ENCODE measurements around the gene PFDN1. TPM values are rescaled to one million over a fixed set of nuclear protein-coding genes. Genes with fewer than 3 reads are reported as not detected.
A peak's percentile ranks its signal among the peaks of the same experiment; 100 is the strongest.

Gene PFDN1
- total and polyA plus RNA-seq, 9 of the 15 experiments (the other 6 are each of a cell fraction or from before 2014, with no cell fraction given) = 45.5 to 215 (median 78.0) TPM

- no peaks in the 10 kb centered on the region for H3K4me1 ChIP-seq (replicated peaks in 1 of 2; ENCODE audit: control insufficient read depth in 2 of 2, insufficient read depth in 2 of 2, low read length in 2 of 2)
- in situ Hi-C loops (cut with MboI) = no loop called here
- no peak overlapping the region for H3K4me2 ChIP-seq (ENCODE audit: insufficient read depth, low read length)
- no peak overlapping the region for H2AFZ ChIP-seq (ENCODE audit: low read depth, low read length)
- 11% methylated on average over 1 of the region's 1 CpG for WGBS (ENCODE audit: insufficient coverage, low coverage, missing lambda C conversion rate)
- POLR2A ChIA-PET = interaction anchor here (1.0 to 1.4 kb wide), 3 partner anchors 11 to 13 kb away, joined by 3 to 5 read pairs (median 4); no protein-coding TSS in a partner anchor
- H3K9ac ChIP-seq (ENCODE audit: insufficient read depth in 1 of 2, low read depth in 2 of 2, low read length in 2 of 2) = no peak overlapping the region
- TF ChIP-seq CEBPB (tag; IDR thresholded peaks at IDR 0.05) (no peak), EGR1 (conservative IDR thresholded peaks at IDR 0.05) (peak; percentile 34; the same call in 1 of the 2 replicates)
- ATAC-seq = peak; percentile 27; the same call in 1 of the 3 replicates
- CTCF ChIA-PET (ENCODE audit: low intra/inter-chr PET ratio) = no interaction called here
- H3K27me3 ChIP-seq (ENCODE audit: control insufficient read depth in 2 of 2, insufficient read depth in 2 of 2, low read length in 2 of 2) = peaks cover 0 to 4% of the 10 kb centered on the region in 2 experiments; a peak in 3 of 5 replicates
- no peak overlapping the region for H3K4me3 ChIP-seq
- no peak for DNase-seq (ENCODE audit: extremely low read depth in 1 of 4, low spot score in 3 of 4)
- no peaks in the 10 kb centered on the region for H3K9me3 ChIP-seq (replicated peaks; ENCODE audit: control insufficient read depth, insufficient read depth, low read depth, low read length)
- no peaks in the 10 kb centered on the region for H3K79me2 ChIP-seq (ENCODE audit: control insufficient read depth, insufficient read depth, low read length)
- H4K20me1 ChIP-seq (replicated peaks; ENCODE audit: control insufficient read depth, insufficient read depth, low read length) = no peaks in the 10 kb centered on the region
- H3K27ac ChIP-seq (ENCODE audit: extremely low read depth, low read depth, low read length) = no peak overlapping the region
- intact Hi-C loops (cut with micrococcal nuclease) = no loop called here
- H3K36me3 ChIP-seq (ENCODE audit: control insufficient read depth, insufficient read depth, low read length) = no peaks in the 10 kb centered on the region
- BruUV-seq (replicated peaks) = no TSS peak
- H3K9me1 ChIP-seq (ENCODE audit: control insufficient read depth, insufficient read depth, low read length) = no peaks in the 10 kb centered on the region
- no peak for FAIRE-seq
Observed at GRCh38 chr5:140324617-140325241, 21.8 kb upstream of the PFDN1 start.

GRCh38 chr5:140324041-140324600, 21.2 kb upstream of the PFDN1 start:
- WGBS (ENCODE audit: insufficient coverage, low coverage, missing lambda C conversion rate) = 5% methylated on average over 5 of the region's 5 CpGs
- Histone ChIP-seq H3K27ac (ENCODE audit: extremely low read depth, low read depth, low read length) (no peak overlapping the region), H3K9ac (ENCODE audit: insufficient read depth in 1 of 2, low read depth in 2 of 2, low read length in 2 of 2) (no peak overlapping the region), H3K9me3 (replicated peaks; ENCODE audit: control insufficient read depth, insufficient read depth, low read depth, low read length) (no peaks in the 10 kb centered on the region), H3K9me1 (ENCODE audit: control insufficient read depth, insufficient read depth, low read length) (no peaks in the 10 kb centered on the region), H3K27me3 (ENCODE audit: control insufficient read depth in 2 of 2, insufficient read depth in 2 of 2, low read length in 2 of 2) (peaks cover 0 to 4% of the 10 kb centered on the region in 2 experiments; a peak in 3 of 5 replicates), H3K79me2 (ENCODE audit: control insufficient read depth, insufficient read depth, low read length) (no peaks in the 10 kb centered on the region), H3K36me3 (ENCODE audit: control insufficient read depth, insufficient read depth, low read length) (no peaks in the 10 kb centered on the region), H2AFZ (ENCODE audit: low read depth, low read length) (no peak overlapping the region), H3K4me3 (no peak overlapping the region), H3K4me2 (ENCODE audit: insufficient read depth, low read length) (no peak overlapping the region), H4K20me1 (replicated peaks; ENCODE audit: control insufficient read depth, insufficient read depth, low read length) (no peaks in the 10 kb centered on the region), H3K4me1 (replicated peaks in 1 of 2; ENCODE audit: control insufficient read depth in 2 of 2, insufficient read depth in 2 of 2, low read length in 2 of 2) (no peaks in the 10 kb centered on the region)
- ChIA-PET CTCF (ENCODE audit: low intra/inter-chr PET ratio) (no interaction called here), POLR2A (interaction anchor here (1.0 to 1.4 kb wide), 2 partner anchors 12 kb away, joined by 3 to 5 read pairs; no protein-coding TSS in a partner anchor)
- ATAC-seq = no peak
- FAIRE-seq = no peak
- in situ Hi-C loops (cut with MboI) = no loop called here
- BruUV-seq (replicated peaks) = no TSS peak
- no peak for DNase-seq (ENCODE audit: extremely low read depth in 1 of 4, low spot score in 3 of 4)
- intact Hi-C loops (cut with micrococcal nuclease) = no loop called here
- TF ChIP-seq AFF1 (IDR thresholded peaks at IDR 0.05; ENCODE audit: low read depth in 1 of 2, partially characterized antibody in 2 of 2) = no peak
- TF ChIP-seq TFE3 (CRISPR knock-in tag; IDR thresholded peaks at IDR 0.05) = no peak
- no peak for TF ChIP-seq ZNF146 (CRISPR knock-in tag; IDR thresholded peaks at IDR 0.05; ENCODE audit: unreplicated experiment)
- TF ChIP-seq TCF7L2 (IDR thresholded peaks at IDR 0.05; ENCODE audit: low read depth, low read length) = no peak
- TF ChIP-seq TCF7 (IDR thresholded peaks at IDR 0.05; ENCODE audit: borderline replicate concordance) = no peak
- no peak for TF ChIP-seq ZBTB17 (CRISPR knock-in tag; IDR thresholded peaks at IDR 0.05)
- TF ChIP-seq TSC22D4 (tag; IDR thresholded peaks at IDR 0.05) = no peak
- TF ChIP-seq PML (IDR thresholded peaks at IDR 0.05; ENCODE audit: low read length) = no peak

All from K562 (cell line).